ENCODE data around the gene OLFML1. TPM values are rescaled to one million over a fixed set of nuclear protein-coding genes. Genes with fewer than 3 reads are reported as not detected.

The OLFML1 gene
- total RNA-seq, 1 donor from 2014 or later, result not detected

DNA sequence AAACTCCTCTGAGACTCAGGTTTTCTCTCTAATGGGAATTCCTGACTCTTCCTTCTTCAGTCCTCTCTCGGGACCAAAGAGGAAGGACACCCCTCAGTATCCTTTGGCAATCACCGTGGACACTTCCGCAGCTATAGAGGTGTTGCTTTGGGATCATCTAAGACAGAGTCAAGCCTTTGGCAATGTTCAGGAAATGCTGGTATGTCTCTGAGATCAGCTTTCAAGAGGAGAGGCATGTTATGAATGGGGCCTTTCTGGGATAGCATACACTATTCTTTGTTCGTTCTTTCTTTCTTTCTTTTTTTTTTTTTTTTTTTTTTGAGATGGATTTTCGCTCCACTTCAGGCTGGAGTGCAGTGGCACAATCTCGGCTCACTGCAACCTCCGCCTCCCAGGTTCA is 14.2 kb upstream of the OLFML1 start:
- Mint-ChIP-seq H3K4me3 (ENCODE audit: unreplicated experiment) (no peak overlapping the region), H3K27ac (ENCODE audit: unreplicated experiment) (no peak overlapping the region), H3K9me3 (ENCODE audit: unreplicated experiment) (peaks cover 2% of the 10 kb centered on the region), H3K36me3 (ENCODE audit: unreplicated experiment) (no peaks in the 10 kb centered on the region), H3K4me1 (ENCODE audit: low read depth, unreplicated experiment) (no peaks in the 10 kb centered on the region), H3K27me3 (ENCODE audit: unreplicated experiment) (no peaks in the 10 kb centered on the region)
- TF ChIP-seq, protein P1, sequence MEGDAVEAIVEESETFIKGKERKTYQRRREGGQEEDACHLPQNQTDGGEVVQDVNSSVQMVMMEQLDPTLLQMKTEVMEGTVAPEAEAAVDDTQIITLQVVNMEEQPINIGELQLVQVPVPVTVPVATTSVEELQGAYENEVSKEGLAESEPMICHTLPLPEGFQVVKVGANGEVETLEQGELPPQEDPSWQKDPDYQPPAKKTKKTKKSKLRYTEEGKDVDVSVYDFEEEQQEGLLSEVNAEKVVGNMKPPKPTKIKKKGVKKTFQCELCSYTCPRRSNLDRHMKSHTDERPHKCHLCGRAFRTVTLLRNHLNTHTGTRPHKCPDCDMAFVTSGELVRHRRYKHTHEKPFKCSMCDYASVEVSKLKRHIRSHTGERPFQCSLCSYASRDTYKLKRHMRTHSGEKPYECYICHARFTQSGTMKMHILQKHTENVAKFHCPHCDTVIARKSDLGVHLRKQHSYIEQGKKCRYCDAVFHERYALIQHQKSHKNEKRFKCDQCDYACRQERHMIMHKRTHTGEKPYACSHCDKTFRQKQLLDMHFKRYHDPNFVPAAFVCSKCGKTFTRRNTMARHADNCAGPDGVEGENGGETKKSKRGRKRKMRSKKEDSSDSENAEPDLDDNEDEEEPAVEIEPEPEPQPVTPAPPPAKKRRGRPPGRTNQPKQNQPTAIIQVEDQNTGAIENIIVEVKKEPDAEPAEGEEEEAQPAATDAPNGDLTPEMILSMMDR (IDR thresholded peaks at IDR 0.05; ENCODE audit: partially characterized antibody, unreplicated experiment), result no peak
- no peak for DNase-seq

DNA sequence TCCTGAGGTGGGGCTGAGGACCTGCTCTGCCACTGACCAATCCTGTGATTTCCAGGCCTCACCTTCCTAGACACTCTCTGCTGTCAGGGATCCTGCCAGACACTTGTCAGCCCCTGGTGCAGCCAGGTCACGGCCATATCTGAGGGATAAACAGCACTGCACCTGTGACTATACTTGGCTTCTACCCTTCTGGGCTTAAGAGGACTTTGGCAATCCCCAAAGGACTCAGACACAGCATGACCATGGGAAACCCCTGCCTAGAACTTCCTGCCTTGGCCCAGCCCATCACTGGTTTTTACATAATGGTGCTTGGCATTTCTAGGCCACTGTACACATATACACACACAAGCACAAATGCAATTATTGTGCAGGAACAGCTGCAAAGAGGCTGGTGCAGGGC is 11.6 kb upstream of the OLFML1 start:
- no peaks in the 10 kb centered on the region for H3K36me3 Mint-ChIP-seq (ENCODE audit: unreplicated experiment)
- peaks cover 3% of the 10 kb centered on the region for H3K27me3 Mint-ChIP-seq (ENCODE audit: unreplicated experiment)
- H3K4me3 Mint-ChIP-seq (ENCODE audit: unreplicated experiment), result no peak overlapping the region
- no peaks in the 10 kb centered on the region for H3K4me1 Mint-ChIP-seq (ENCODE audit: low read depth, unreplicated experiment)
- TF ChIP-seq, protein P1 (IDR thresholded peaks at IDR 0.05; ENCODE audit: partially characterized antibody, unreplicated experiment), result no peak
- H3K27ac Mint-ChIP-seq (ENCODE audit: unreplicated experiment), result no peak overlapping the region
- H3K9me3 Mint-ChIP-seq (ENCODE audit: unreplicated experiment), result peaks cover 2% of the 10 kb centered on the region
- no peak for DNase-seq

DNA sequence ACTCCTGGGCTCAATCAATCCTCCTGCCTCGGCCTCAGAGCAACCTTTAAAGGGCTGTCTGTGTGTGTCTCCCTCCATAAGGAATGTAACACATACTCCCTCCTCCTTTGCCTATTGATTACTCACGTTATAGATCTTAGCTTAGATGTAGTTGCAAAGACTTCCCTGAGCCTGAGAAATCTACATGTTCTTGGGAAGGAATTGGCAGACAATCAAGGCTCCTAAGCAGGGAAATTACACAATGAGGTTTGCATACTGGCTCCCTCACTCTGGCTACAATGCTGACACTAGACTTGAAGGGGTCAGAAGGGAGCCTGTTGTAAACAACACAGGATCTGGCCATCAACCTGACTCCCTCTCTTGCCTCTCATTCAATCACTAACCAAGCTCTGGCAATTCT is 5.2 kb upstream of the OLFML1 start:
- no peaks in the 10 kb centered on the region for H3K4me1 Mint-ChIP-seq (ENCODE audit: low read depth, unreplicated experiment)
- DNase-seq, result no peak
- no peaks in the 10 kb centered on the region for H3K9me3 Mint-ChIP-seq (ENCODE audit: unreplicated experiment)
- H3K36me3 Mint-ChIP-seq (ENCODE audit: unreplicated experiment), result no peaks in the 10 kb centered on the region
- TF ChIP-seq, protein P1 (IDR thresholded peaks at IDR 0.05; ENCODE audit: partially characterized antibody, unreplicated experiment), result no peak
- no peak overlapping the region for H3K4me3 Mint-ChIP-seq (ENCODE audit: unreplicated experiment)
- H3K27me3 Mint-ChIP-seq (ENCODE audit: unreplicated experiment), result peaks cover 3% of the 10 kb centered on the region
- no peak overlapping the region for H3K27ac Mint-ChIP-seq (ENCODE audit: unreplicated experiment)

DNA sequence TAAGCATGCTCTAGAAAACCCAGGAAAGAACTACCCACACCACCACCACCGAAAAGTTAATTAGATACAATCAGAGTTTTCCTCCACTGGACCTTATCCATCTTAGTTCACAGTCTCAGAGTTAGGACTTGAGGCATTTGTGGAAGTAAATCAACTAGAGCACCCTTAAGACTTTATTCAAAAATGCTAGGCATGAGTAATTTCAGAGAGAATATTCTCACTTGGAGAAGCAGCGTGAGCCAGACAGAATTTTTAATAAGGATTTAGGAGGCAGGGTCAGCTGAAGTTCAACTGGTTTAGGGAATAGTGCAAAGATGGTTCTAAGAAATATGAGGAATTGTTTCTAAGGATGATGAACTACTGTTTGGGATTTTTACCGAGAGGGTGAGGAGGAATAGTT is 1.2 kb upstream of the OLFML1 start:
- Mint-ChIP-seq H3K27me3 (ENCODE audit: unreplicated experiment) (no peaks in the 10 kb centered on the region), H3K27ac (ENCODE audit: unreplicated experiment) (no peak overlapping the region), H3K4me3 (ENCODE audit: unreplicated experiment) (no peak overlapping the region), H3K4me1 (ENCODE audit: low read depth, unreplicated experiment) (no peaks in the 10 kb centered on the region), H3K9me3 (ENCODE audit: unreplicated experiment) (no peaks in the 10 kb centered on the region), H3K36me3 (ENCODE audit: unreplicated experiment) (no peaks in the 10 kb centered on the region)
- DNase-seq, result no peak
- TF ChIP-seq, protein P1 (IDR thresholded peaks at IDR 0.05; ENCODE audit: partially characterized antibody, unreplicated experiment), result no peak

DNA sequence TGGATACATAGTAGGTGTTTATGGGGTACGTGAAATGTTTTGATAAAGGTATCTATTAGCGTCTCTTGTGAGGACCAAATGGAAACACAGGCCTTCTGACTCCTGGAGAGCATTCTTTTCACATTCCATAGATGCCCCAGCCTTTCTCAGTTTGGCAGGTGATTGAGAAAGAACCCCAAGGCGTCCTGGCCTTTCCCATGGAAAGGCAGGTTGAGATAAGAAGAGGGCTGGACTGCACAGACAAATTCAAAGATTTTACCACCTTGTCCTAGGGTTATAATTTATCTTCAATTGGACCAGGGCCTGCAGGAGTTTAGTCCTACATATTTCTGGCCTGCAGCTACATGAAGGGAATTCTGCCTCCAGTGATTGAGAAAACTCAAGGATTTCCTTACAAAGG is 661 bp upstream of the OLFML1 start:
- Mint-ChIP-seq H3K36me3 (ENCODE audit: unreplicated experiment) (no peaks in the 10 kb centered on the region), H3K27me3 (ENCODE audit: unreplicated experiment) (no peaks in the 10 kb centered on the region), H3K9me3 (ENCODE audit: unreplicated experiment) (no peaks in the 10 kb centered on the region), H3K4me1 (ENCODE audit: low read depth, unreplicated experiment) (no peaks in the 10 kb centered on the region), H3K27ac (ENCODE audit: unreplicated experiment) (no peak overlapping the region), H3K4me3 (ENCODE audit: unreplicated experiment) (no peak overlapping the region)
- TF ChIP-seq, protein P1 (IDR thresholded peaks at IDR 0.05; ENCODE audit: partially characterized antibody, unreplicated experiment), result no peak
- no peak for DNase-seq

All from glutamatergic neuron (in vitro differentiated cells).